SHP77 (cell line): ENCODE results near the gene MAD1L1.

ENCODE experiments used
- DNase-seq, 2 experiments: peaks; one replicate each; lab custom pipeline; 2025; lab: John Stamatoyannopoulos, UW

The MAD1L1 gene

DNA sequence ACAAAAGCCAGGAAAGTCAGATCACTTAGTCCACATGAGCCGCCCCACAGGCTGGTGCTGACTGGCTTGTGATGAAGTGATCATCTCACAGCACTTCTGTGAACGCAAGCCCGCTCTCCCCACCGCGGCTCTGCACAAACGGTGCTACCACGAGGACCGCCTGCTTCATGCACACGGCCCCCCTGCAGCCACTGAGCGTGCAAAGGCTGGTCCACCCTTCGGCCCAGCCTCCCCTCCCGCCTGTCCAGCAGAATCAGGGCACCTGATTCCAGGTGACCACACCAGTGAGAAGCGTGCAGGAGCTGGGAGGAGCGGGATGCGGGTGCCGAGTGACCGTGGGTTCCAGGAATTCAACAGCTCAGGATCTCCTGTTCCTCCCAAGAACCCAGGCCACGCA is 32.2 kb downstream of the MAD1L1 start:
- DNase-seq: no peak

DNA sequence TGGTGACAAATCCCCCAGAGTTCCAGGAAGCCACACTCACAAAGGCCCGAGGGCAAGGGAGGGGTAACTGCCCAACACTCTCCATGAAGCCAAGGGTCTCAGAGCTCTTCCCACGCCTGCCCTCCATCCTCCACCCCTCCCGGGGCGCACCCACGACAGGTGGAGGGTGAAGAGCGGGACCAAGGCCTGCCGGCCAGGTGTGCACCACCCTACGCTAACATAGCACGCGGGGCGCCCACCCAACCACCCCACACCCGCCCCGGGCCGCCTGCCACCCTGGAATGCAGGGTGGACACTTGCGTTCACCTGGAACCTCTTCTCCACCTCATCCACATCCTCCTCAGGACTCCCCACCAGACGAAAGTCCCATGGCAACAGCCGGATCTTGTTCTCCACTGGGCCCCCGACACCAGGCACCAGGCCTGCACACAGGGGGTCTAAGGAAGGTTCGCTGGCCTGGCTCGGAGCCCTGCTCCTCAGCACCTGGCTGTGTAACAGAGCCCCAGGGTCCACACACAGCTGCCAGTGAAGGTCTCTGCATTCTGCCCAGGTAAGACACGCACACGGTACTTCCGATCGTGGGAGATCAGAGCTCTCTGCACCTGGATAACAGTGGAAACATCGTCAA is 32.7 kb downstream of the MAD1L1 start:
- no peak for DNase-seq

DNA sequence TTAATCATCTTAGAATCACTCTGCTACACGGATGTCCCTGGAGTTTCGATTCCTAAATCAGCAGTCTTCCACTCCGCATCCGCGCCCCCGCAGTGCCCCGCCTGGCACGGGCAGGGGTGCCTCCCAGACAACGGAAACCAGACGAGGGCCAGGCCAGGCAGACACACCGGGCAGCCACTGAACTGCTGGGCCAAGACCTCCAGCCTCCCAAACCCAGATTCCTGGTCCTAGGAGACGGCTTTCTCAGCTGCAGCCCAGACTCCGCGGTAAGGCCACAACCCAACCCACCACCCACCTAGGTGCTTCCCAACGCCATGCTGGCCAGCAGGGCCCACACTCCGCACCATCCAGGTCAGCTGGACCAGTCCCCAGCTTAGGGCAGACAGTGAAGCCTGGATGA is 33.2 kb downstream of the MAD1L1 start:
- DNase-seq: no peak

DNA sequence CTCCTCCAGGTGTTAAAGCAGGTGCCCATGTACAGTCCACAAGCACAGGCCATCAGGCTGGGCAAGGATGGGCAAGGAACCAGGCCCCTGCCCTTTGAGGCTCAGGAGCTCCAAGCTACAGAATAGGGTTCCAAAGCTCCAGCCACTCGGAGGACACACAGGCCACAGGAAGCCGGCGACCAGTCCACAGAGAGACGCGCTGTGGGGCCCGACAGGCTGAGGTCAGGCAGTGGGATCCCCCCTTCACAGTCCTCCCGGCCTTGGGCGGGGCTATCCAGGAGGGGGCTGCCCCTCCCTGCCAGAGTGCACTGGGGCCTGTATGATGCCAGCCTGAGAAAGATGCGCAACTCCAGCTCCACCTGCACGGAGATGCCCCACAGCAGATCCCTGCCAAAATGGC is 34.0 kb downstream of the MAD1L1 start:
- DNase-seq: no peak

DNA sequence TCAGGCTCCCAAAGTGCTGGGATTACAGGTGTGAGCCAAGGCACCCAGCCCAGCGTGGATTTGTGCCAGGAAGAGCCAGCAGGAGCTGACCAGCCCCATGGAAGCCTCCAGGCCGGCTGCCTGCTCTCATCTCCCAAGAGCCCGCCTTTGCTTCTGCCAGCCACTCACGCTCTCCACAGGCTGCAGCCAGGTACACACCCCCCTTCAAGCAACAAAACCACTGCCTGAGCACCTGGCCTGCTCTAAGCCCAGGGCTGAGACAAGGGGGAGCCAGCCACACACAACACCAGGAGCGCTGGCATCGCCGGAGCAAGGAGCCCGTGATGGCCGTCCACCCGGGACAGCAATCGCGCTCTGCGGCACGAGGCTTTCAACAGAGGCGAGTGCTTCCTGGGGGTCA is 34.5 kb downstream of the MAD1L1 start:
- DNase-seq: peak in 1 of 2 experiments; percentile 68

DNA sequence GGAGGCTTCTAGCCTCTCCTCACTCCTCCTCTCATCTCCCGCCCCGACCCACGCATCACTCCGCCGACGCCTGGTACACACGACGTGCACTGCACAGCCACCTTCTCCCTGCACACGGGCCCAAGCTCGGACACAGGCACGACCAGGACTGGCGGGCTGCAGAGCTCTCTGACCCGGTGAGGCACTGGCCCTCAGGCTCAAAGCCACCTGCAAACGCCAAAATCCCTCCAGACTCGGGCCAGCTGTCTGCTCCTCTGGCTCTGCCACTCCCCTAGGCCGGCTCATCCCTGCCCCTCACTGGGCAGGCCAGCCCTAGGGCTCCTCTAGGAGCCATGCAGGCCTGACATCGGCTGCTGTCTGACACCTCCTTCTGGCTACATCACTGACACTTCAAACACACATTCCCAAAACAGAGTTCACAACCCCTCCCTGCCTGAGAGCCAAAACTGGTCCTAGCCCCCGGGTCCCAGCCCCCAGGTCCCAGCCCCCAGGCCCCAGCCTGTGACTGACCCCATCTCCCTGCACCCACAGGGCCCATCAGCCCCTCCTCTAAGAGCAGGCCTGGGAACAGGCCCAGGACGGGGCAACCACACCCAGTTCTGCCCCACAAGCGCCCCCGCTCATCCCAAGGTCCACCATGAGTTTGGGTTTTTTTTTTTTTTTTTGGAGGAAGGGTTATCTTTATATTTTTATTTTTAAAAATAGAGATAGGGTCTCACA is 35.1 kb downstream of the MAD1L1 start:
- no peak for DNase-seq

DNA sequence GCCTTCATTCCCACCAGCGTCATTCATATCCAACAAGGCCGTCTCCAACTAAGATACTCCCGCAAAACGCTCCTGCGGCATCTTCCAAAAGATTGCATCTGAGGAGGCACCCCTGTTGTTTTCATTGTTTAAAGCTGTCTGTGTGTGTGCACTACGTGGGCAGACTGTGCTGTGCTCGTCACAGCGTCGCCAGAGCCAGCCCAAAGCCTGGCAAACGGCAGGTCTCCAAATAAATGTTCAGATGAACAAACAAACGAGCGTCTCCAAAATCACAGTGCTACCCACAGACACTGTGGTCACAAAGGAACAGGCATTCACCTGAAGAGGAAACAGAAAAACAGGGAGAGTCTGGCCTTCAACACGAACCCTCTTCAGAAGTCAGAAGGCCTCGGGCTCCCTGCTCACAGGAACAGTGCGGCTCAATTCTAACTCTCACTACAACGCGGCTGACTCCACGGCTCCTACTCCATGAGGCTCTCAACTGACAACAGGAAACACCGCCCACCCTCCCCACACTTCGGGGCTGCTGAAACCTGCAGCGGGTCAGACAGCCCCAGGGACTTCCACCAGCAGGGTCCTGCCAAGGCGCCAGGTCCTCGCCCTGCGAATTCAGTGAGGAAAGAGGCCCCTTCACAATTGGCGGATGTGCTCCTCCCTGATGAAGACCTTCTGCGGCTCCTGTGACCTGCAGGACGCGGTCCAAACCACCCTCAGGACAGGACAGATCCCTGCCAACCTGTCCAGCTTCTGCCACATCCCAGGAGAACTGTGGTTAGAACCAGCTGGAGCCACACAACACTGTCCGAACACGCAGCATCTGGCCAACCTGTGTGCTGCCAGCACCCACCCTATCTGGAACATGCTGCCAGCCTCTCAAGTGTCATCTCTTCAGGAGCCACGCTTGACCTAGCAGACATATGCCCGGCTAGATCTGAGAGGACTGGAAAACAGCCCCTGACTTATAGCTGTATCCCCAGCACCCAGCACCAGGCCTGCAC is 36.1 kb downstream of the MAD1L1 start:
- no peak for DNase-seq

DNA sequence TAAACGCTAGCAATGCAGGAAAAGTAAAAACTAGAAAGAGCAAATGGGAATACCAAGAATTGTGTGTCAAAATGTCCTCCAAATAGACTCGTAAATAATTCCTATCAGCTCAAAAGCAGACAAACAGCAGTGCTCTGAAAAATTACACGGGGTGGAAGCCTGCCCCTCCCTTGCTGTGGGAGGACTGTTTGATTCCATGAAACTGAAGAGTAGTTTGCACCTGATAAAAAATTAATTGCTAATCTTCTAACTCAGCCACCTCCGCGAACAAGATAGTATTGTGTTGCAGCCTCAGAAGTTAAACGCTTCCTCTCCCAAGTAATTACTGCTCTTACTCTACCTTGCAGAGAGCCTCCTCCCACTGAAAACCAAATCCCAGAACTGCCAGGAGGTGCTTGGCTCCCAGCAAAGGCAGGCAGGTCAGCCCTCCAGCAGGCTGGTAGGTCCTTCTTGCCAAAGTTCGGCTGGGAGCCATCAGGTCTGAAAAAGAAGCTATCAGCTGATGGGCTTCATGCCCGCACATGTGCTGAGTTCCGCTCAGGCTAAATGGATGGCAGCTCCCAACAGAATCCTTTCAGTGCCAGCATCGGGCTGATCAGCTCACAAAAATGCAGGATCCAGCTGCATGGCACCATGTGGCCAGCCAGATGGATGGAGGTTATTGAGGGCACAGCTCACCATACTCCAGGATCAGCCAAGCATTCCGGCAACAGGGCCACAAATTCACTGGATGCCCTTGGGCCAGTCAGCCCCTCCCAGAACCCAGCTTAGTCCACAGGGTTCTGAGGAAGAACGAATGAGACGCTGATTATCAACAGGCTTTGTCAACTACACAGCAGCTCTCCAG is 37.1 kb downstream of the MAD1L1 start:
- no peak for DNase-seq

DNA sequence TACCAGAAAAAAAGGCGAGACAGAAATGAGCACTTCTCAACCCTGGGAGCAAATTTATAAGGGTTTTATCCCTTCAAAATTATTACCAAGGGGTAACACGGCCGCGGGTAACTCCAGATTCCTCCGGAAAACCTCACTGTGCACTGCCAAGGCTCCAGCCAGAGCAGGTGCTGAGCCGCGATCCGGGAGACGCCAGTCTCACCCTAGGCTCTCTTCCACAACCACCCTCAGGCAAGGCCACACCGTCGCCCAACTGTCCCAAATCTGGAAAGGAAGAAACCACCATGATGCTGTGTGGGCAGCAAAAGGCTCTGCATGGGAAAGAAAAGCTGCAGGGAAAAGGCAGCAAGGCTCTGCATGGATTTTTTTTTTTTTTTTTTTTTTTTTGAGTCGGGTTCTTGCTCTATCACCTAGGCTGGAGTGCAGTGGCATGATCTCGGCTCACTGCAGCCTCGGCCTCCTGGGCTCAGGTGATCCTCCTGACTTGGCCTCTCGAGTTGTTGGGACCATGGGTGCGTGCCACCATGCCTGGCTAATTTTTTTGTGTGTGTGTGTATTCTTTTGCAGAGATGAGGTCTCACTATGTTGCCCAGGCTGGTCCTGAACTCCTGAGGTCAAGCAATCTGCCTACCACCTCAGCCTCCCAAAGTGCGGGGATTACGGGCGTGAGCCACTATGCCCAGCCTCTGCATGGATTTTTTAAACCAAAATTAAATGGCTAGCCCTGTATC is 39.0 kb downstream of the MAD1L1 start:
- DNase-seq: peak in 1 of 2 experiments; percentile 87

DNA sequence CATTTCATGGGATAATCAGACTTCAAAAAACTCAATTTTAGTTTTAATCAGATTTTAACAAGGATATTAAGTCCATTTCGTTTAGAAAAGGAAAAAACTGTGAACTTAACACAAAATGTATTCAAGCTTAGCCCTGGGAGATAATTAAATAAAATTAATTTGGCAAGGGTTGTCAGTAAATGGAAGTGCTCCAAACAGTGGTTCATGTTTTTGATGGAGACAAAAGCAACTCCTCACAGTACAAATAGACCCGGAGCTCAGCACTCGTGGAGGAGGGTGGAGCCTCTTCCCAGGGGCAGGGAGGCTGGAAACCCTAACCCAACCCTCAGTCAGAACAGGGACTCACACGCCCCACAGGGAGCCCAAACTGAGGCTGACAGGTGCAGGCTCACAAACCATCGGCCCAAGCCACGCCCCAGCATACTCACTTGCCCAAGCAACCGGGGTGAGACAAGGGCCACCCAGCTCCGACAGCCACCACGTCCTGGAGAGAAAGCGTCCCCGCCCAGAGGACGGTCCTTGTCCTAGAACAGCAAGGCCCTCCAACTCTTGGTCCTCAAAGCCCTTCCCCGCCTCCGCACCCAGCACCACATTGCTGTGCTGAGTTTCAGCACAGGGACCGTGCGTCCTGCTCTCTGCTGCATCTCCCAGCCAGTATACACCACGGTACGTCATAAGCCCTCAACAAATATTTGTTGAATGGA is 39.8 kb downstream of the MAD1L1 start:
- peak; percentile 98 to 99 for DNase-seq

DNA sequence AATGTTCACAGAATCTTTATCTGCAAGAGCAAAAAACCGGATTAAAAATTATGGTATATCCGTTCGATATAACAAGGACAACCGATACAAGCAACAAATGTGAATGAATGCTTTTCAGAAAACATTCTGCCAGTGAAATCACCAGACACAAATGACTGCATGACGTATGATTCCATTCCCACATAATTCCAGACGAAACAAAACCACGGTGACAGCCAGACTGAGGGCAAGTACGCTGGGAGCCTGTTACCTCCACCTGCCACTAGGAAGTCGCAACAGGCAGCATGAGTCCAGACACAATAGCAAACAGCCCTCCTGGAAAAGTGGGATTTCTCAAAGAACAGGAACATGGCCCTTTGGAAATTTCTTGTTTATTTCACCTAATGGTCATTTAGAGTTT is 41.7 kb downstream of the MAD1L1 start:
- DNase-seq: no peak

DNA sequence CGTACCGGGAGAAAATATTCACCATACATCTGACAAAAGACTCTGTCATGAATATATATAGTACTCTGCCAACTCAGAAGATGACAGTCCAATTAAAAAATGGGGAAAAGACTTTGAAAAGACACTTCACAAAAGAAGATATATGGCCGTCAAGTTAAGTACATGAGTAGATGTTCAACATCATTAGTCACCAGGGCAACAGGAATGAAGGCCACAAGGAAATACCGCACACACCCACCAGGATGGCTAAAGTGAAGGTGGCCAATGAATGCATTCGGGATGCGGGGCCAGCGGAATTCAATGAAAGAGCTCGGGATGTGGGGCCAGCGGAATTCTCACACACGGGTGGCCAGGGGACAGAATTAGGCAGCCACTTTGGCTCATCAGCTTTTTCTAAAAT is 42.2 kb downstream of the MAD1L1 start:
- DNase-seq: no peak

DNA sequence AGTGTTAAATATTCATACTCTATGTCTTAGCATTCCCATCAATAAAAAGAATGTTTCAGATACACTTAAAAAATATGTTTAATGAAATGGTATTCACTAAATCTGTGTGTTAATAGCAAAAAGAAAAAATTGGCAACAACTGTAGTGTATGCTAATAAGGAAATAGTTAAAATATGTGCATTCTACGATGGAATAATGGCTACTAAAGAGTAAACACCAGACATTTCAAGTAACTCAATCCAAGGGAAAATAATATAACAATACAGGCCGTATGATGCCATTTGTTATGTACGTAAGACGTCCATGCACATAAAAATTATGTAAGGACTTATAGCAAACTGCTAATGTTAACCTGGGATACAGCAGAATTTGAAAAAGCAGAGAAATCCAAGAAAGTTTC is 46.6 kb downstream of the MAD1L1 start:
- DNase-seq: no peak

DNA sequence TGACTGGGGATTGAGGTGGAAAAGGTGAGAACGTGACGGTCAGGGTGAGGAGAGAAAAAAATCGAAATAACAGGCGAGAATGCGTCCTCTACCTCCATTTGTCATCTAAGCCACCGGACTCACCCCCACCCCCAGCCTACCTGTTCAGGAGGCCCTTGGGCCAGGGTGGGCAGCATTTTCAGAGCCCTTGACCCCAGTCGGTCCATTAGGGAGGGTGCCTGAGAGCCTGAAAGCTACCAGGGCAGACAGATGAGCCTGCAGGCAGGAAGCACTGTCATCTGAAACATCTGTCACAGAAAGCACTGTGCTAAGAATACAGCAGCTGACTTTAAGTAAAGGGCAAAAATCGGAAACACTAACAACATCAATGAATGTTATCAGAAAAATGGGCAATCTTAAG is 47.0 kb downstream of the MAD1L1 start:
- DNase-seq: no peak

DNA sequence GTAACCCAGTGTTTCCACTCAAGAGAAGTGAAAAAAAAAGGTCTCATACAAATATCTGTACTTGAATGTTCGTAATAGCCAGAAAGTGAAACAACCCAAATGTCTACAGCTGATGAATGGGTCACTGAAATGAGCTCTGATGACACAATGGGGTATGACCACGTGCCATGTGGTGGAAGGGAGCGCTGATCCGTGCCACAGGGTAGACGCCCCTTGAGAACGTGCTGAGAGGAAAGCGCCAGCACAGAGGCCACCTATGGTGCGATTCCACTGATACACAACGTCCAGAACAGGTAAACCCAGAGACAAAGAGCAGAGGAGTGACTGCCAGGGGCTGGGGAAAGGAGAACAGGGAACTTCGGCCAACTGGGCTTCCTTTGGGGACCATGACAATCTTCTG is 50.3 kb downstream of the MAD1L1 start:
- no peak for DNase-seq

DNA sequence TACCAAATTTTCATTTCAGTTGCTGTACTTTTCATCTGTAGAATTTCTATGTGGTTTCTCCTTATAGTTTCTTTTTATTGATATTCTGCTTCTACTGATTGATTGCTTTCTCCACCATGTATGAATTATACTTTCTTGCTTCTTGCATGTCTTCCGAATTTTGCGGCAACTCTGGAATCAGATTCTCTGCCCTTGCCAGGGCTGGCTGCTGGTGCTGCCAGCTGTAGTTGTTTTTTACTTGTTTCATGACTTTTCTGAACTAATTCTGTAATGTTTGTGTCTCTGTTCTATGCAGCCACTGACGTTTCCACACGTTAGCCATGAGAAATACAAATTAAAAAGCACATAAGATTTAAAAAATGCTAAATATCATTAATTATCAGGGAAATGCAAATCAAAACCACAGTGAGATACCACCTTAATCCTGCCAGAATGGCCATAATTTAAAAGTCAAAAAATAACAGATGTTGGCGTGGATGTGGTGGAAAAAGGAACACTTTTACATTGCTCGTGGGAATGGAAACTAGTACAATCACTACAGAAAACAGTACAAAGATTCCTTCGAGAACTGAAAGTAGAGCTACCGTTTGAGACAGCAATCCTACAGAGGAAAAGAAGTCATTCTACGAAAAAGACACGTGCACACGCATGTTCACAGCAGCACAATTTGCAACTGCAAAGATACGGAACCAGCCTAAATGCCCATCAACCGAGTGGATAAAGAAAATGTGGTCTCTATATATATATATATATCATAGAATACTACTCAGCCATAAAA is 51.5 kb downstream of the MAD1L1 start:
- DNase-seq: no peak

DNA sequence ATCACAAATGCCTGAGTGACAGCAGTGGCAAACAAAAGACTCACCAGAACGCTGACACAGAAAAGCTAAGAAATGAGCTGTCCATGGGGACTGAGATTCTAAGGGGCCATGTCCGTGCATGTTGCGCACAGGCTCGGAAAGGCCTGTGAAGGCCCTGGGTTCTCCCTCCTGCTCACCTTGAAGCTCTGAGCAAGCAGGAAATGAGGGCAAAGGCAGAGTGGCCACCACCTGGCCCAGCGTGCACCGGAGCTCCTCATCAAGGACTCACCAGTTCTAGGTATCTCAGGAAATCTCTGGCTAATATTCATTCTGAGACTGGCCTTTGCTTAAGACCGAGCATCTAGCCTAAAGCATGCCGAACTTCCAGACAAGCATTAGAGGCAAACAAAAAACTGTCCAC is 52.7 kb downstream of the MAD1L1 start:
- no peak for DNase-seq

DNA sequence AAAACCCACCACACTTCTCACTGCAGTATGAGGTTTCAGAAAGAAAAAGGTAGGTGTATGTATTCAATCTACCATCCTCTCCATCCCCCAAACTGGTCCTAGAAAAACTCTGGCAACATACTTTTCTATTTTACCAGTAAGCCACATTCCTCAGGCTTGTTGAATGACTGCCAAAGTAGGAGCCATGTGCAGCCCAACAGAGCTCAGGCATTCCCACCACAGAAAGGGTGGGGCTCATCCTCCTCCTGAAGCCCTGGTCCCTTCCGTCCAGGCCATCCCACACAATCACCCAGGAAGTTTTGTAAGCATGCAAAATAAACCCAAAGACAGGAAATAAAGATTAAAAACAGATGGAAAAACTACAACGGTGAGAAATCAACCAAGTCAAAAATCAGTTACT is 57.2 kb downstream of the MAD1L1 start:
- no peak for DNase-seq

DNA sequence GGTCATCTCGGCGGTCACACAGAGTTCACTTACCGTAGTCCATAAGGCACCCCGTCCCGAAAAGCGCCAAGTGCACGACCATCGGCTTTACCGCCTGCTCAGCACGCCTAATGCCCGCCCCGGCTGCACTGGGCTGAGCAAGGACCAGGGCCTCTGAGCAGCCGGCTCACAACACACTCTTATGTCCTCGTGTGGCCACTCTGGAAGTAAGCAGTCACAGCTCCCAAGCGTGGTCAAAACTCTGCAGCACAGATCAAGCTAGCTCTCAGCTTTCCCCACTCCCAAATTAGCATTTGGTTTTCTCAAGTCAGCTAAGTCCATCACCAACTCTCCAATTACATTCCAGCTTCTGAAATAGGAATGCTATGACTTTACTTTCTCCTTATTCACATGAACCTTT is 57.7 kb downstream of the MAD1L1 start:
- no peak for DNase-seq
